OCI-LY1 (cell line): Measurements from ENCODE around the gene RWDD4.

Source experiments
- H2AFZ ChIP-seq: fragments of 200-600 bp; sonication (generic), shearing (Covaris generic); 2 replicates; pipeline ENCODE4 v1.6.0; 2014; ENCODE audit warnings: antibody characterized with exemption, mild to moderate bottlenecking, low read length
- H3F3A ChIP-seq: fragments of 200-600 bp; sonication (generic), shearing (Covaris generic); 2 replicates; pipeline ENCODE4 v1.6.0; 2014; ENCODE audit warnings: mild to moderate bottlenecking, antibody characterized with exemption, low read length, moderate library complexity; ENCODE audit not compliant: insufficient read depth
- H3K27ac ChIP-seq: fragments of 200-600 bp; sonication (generic); 2 replicates; pipeline ENCODE4 v1.5.1; 2014; ENCODE audit warnings: low read length, mixed run types, mild to moderate bottlenecking, low read depth; ENCODE audit not compliant: poor library complexity, severe bottlenecking
- H3K27me3 ChIP-seq: fragments of 200-600 bp; sonication (generic); 2 replicates; pipeline ENCODE4 v1.6.0; 2014; ENCODE audit warnings: antibody characterized with exemption, mild to moderate bottlenecking, low read length, moderate library complexity; ENCODE audit not compliant: insufficient read depth
- H3K36me3 ChIP-seq: fragments of 200-600 bp; sonication (generic); 2 replicates; pipeline ENCODE4 v1.6.1; 2014; ENCODE audit warnings: mild to moderate bottlenecking, antibody characterized with exemption, low read length, moderate library complexity, mixed read lengths; ENCODE audit not compliant: insufficient read depth
- H3K4me1 ChIP-seq: fragments of 200-600 bp; sonication (generic); 2 replicates; pipeline ENCODE4 v1.5.1; 2014; ENCODE audit warnings: mild to moderate bottlenecking, low read length, moderate library complexity; ENCODE audit not compliant: insufficient read depth, severe bottlenecking
- H3K4me2 ChIP-seq: fragments of 200-600 bp; sonication (generic), shearing (Covaris generic); 2 replicates; pipeline ENCODE4 v1.6.1; 2014; ENCODE audit warnings: low read length
- H3K4me3 ChIP-seq: fragments of 200-600 bp; sonication (generic); 2 replicates; pipeline ENCODE4 v1.5.1; 2014; ENCODE audit warnings: low read length, low read depth, mild to moderate bottlenecking, mixed read lengths; ENCODE audit not compliant: poor library complexity, severe bottlenecking
- H3K79me2 ChIP-seq: fragments of 200-600 bp; shearing (Covaris generic); 2 replicates; pipeline ENCODE4 v1.6.1; 2016; ENCODE audit warnings: mixed run types, low read length, mixed read lengths; ENCODE audit not compliant: insufficient read depth
- H3K9ac ChIP-seq: fragments of 200-600 bp; sonication (generic), shearing (Covaris generic); 2 replicates; pipeline ENCODE4 v1.6.1; 2014; ENCODE audit warnings: mild to moderate bottlenecking, low read length, mixed read lengths
- H3K9me2 ChIP-seq: fragments of 200-600 bp; sonication (generic), shearing (Covaris generic); 2 replicates; pipeline ENCODE4 v1.6.1; 2014; ENCODE audit warnings: low read depth, mild to moderate bottlenecking, low read length, mixed read lengths
- H3K9me3 ChIP-seq: fragments of 200-600 bp; shearing (Covaris generic); 2 replicates; pipeline ENCODE4 v1.6.1; 2014; ENCODE audit warnings: low read length, mixed read lengths
- H4K20me1 ChIP-seq: fragments of 200-600 bp; sonication (generic), shearing (Covaris generic); 2 replicates; pipeline ENCODE4 v1.6.0; 2016; ENCODE audit warnings: mild to moderate bottlenecking, low read length; ENCODE audit not compliant: insufficient read depth
- EZH2 ChIP-seq: fragments of 200-600 bp; sonication (generic), shearing (Covaris generic); IDR thresholded peaks from 2 replicates; pipeline ENCODE4 v1.8.0; 2017; ENCODE audit warnings: borderline replicate concordance, mixed run types, mild to moderate bottlenecking, antibody characterized with exemption, low read length, moderate library complexity, mixed read lengths
- TF ChIP-seq, protein P1 (sequence below): fragments of 200-600 bp; sonication (generic), shearing (Covaris generic); IDR thresholded peaks from 2 replicates; pipeline ENCODE4 v1.5.1; 2017; ENCODE audit warnings: mild to moderate bottlenecking, antibody characterized with exemption, low read length, moderate library complexity, mixed read lengths

RWDD4 gene

DNA sequence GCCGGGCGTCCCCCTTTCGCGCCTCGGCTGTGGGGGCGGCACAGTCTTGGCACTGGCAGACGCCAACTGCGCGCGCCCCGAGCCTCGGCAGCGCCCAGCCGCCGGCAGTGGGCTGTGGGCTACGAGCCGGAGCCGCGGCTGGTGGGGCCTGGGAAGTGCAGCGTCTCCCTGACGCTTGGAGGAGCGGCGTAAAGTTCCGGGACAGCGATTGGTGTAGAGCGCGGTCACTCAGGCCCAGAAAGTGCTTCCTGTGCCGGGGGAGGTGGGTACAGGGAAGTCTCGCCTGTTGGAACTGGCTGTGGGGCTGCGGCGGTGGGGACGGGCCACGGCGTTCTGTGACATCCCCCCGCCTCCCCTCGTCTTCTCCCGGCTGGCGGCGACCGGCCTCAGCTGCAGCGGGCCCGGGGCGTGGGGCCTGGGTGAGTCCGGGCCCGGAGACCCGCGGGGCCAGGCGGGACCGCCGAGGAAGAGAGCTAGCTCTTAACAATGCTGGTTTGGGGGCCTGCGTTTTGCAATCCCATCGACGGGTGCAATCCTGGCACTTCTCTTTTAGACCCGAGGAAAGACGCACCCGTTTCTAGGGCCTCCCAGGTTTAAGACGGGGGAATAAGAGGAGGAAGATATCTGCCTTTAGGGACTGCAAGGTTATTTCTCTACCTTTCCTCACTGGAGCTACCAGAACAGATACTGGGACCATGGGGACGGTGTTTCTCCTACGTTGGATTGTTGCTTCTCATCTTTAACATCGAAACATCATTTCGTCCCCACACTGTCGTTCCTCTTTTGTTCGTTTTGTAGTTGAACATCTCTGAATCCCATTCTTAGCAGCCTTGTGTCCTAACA, at the start of gene RWDD4, which contains the start of gene TRAPPC11:
Gene RWDD4 (minus strand): TSS at position 157 of the 843 bp plus-strand sequence. CDS start 233 bp downstream, outside the sequence.
Gene TRAPPC11 (plus strand): TSS at position 265 of the 843 bp plus-strand sequence. CDS start 4,575 bp downstream, outside the sequence.
- H4K20me1 ChIP-seq = no peaks in the 10 kb centered on the region
- peak within 1 kb of the TSS; percentile 81 for H3K4me3 ChIP-seq
- H2AFZ ChIP-seq = no peak within 1 kb of the TSS
- H3K9me2 ChIP-seq = no peaks in the 10 kb centered on the region
- no peaks in the 10 kb centered on the region for H3K9me3 ChIP-seq
- H3K79me2 ChIP-seq = peaks cover 32% of the 10 kb centered on the region
- peaks cover 25% of the 10 kb centered on the region for H3K4me1 ChIP-seq
- TF ChIP-seq EZH2 = no peak
- TF ChIP-seq, protein P1, sequence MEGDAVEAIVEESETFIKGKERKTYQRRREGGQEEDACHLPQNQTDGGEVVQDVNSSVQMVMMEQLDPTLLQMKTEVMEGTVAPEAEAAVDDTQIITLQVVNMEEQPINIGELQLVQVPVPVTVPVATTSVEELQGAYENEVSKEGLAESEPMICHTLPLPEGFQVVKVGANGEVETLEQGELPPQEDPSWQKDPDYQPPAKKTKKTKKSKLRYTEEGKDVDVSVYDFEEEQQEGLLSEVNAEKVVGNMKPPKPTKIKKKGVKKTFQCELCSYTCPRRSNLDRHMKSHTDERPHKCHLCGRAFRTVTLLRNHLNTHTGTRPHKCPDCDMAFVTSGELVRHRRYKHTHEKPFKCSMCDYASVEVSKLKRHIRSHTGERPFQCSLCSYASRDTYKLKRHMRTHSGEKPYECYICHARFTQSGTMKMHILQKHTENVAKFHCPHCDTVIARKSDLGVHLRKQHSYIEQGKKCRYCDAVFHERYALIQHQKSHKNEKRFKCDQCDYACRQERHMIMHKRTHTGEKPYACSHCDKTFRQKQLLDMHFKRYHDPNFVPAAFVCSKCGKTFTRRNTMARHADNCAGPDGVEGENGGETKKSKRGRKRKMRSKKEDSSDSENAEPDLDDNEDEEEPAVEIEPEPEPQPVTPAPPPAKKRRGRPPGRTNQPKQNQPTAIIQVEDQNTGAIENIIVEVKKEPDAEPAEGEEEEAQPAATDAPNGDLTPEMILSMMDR = no peak
- peak within 1 kb of the TSS; percentile 80 for H3K9ac ChIP-seq
- peak within 1 kb of the TSS; percentile 60 for H3K27ac ChIP-seq
- H3K27me3 ChIP-seq = no peaks in the 10 kb centered on the region
- peaks cover 21% of the 10 kb centered on the region; the same call in 1 of the 2 replicates for H3K36me3 ChIP-seq
- no peaks in the 10 kb centered on the region for H3F3A ChIP-seq
- H3K4me2 ChIP-seq = peak within 1 kb of the TSS; percentile 94

DNA sequence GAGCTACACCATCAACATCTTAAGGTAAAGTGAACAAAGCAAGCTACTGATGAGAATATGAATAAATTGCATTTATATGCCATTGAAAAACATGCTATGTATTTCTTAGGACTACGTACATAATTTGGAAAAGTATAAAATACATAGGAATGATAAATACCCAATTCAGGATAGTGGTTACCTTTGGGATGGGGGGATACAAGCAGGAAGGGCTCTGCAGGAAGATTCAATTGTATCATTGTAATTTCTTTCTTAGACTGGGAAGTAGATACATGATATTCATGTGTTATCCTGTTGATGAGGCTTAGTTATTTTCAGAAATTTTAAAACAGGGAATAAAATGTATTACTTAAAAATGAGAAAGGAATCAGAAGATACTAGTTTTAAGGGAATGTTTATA, 43.5 kb upstream of the RWDD4 start:
- Histone ChIP-seq H3K27ac (no peak overlapping the region), H3K9me3 (0 out of 2 replicates have a peak, but pooled peaks cover 2% of the 10 kb centered on the region), H3K36me3 (peaks cover 83% of the 10 kb centered on the region), H3K27me3 (no peaks in the 10 kb centered on the region), H3K4me3 (no peak overlapping the region), H2AFZ (no peak overlapping the region), H3F3A (no peaks in the 10 kb centered on the region), H3K4me2 (no peak overlapping the region), H3K9ac (no peak overlapping the region), H3K9me2 (no peaks in the 10 kb centered on the region), H3K79me2 (no peaks in the 10 kb centered on the region), H4K20me1 (no peaks in the 10 kb centered on the region), H3K4me1 (no peaks in the 10 kb centered on the region)
- TF ChIP-seq, protein P1 = no peak
- TF ChIP-seq EZH2 = no peak

DNA sequence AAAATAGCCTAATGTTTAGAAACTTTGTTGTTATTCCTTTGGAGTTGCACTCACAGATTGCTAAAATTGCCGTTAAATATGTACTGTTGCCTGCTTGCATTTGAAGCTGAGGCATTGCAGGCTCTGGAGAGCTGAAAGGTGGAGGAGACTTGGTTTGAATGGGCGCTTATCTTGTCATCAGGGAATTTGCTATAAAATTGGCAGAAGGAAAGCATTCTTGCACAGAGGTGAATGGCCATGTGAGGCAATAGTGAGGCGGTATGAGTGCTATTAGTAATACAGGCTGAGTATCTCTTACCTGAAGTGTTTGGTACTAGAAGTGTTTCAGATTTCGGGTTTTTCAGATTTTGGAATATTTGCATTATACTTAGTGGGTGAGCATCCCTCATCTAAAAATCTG, 41.4 kb upstream of the RWDD4 start:
- Histone ChIP-seq H3K9me2 (no peaks in the 10 kb centered on the region), H3K27ac (no peak overlapping the region), H3K27me3 (no peaks in the 10 kb centered on the region), H3K9me3 (0 out of 2 replicates have a peak, but pooled peaks cover 2% of the 10 kb centered on the region), H3K79me2 (no peaks in the 10 kb centered on the region), H4K20me1 (no peaks in the 10 kb centered on the region), H3F3A (no peaks in the 10 kb centered on the region), H3K9ac (no peak overlapping the region), H3K4me2 (no peak overlapping the region), H3K36me3 (peaks cover 93% of the 10 kb centered on the region), H3K4me3 (no peak overlapping the region), H2AFZ (no peak overlapping the region), H3K4me1 (no peaks in the 10 kb centered on the region)
- TF ChIP-seq EZH2 = no peak
- TF ChIP-seq, protein P1 = no peak
